ENCODE measurements around the gene ABCB7.

- TF ChIP-seq, protein P1, sequence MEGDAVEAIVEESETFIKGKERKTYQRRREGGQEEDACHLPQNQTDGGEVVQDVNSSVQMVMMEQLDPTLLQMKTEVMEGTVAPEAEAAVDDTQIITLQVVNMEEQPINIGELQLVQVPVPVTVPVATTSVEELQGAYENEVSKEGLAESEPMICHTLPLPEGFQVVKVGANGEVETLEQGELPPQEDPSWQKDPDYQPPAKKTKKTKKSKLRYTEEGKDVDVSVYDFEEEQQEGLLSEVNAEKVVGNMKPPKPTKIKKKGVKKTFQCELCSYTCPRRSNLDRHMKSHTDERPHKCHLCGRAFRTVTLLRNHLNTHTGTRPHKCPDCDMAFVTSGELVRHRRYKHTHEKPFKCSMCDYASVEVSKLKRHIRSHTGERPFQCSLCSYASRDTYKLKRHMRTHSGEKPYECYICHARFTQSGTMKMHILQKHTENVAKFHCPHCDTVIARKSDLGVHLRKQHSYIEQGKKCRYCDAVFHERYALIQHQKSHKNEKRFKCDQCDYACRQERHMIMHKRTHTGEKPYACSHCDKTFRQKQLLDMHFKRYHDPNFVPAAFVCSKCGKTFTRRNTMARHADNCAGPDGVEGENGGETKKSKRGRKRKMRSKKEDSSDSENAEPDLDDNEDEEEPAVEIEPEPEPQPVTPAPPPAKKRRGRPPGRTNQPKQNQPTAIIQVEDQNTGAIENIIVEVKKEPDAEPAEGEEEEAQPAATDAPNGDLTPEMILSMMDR (IDR thresholded peaks at IDR 0.05) = no peak
- TF ChIP-seq POLR2A (IDR thresholded peaks at IDR 0.05) = no peak
These were observed 41.4 kb downstream of the ABCB7 start for GRCh38 chrX:75114638-75115037.

All from testis (tissue), 2 donors.